ENCODE data around the gene PAK5. TPM values are rescaled to one million over a fixed set of nuclear protein-coding genes. Genes with fewer than 3 reads are reported as not detected.

The PAK5 gene
- under 1 TPM; 0.04 to 0.34 (median 0.24) TPM for total RNA-seq

- peaks cover 0 to 3% (median 0%) of the 10 kb centered on the region in 3 donors for H3K9me3 ChIP-seq
- TF ChIP-seq CTCF (IDR thresholded peaks at IDR 0.05) (no peak), POLR2A (IDR thresholded peaks at IDR 0.05) (no peak)
- H3K4me1 ChIP-seq = peaks cover 6 to 24% (median 10%) of the 10 kb centered on the region in 3 donors
- no peak for DNase-seq
- peak within 1 kb of the TSS; percentile 39 to 61 (median 48) for H3K4me3 ChIP-seq
- no peaks in the 10 kb centered on the region for H3K36me3 ChIP-seq
- WGBS, 2 donors = 15% methylated on average over 8 of the region's 57 CpGs; no CpG with 5 or more reads in 1 of the 2 donors
- intact Hi-C loops (cut with DNase I) = no loop called here
- peaks cover 0 to 39% (median 0%) of the 10 kb centered on the region in 4 donors for H3K27me3 ChIP-seq
- no peak within 1 kb of the TSS for H3K27ac ChIP-seq
Measured at GRCh38 chr20:9838378-9839295, at the start of gene PAK5. Gene PAK5, minus strand, starts transcription at chr20:9839076. Its CDS starts 194,748 bp downstream, at chr20:9644328.

GRCh38 chr20:9887706-9888105, 48.8 kb upstream of the PAK5 start:
- intact Hi-C loops (cut with DNase I) = no loop called here
- Histone ChIP-seq H3K4me1 (no peaks in the 10 kb centered on the region), H3K27ac (no peak overlapping the region), H3K27me3 (no peaks in the 10 kb centered on the region), H3K36me3 (no peaks in the 10 kb centered on the region), H3K9me3 (no peaks in the 10 kb centered on the region), H3K4me3 (no peak overlapping the region)
- no peak for TF ChIP-seq CTCF (IDR thresholded peaks at IDR 0.05)
- no peak for TF ChIP-seq POLR2A (IDR thresholded peaks at IDR 0.05)
- DNase-seq = no peak

GRCh38 chr20:9886227-9886626, 47.4 kb upstream of the PAK5 start:
- TF ChIP-seq CTCF (IDR thresholded peaks at IDR 0.05) = no peak
- TF ChIP-seq POLR2A (IDR thresholded peaks at IDR 0.05) = no peak
- intact Hi-C loops (cut with DNase I) = no loop called here
- no peaks in the 10 kb centered on the region for H3K4me1 ChIP-seq
- H3K36me3 ChIP-seq = no peaks in the 10 kb centered on the region
- no peak overlapping the region for H3K27ac ChIP-seq
- 40 to 64% methylated on average over 1 of the region's 1 CpG for WGBS, 2 donors
- H3K27me3 ChIP-seq = no peaks in the 10 kb centered on the region
- no peak overlapping the region for H3K4me3 ChIP-seq
- DNase-seq = no peak
- no peaks in the 10 kb centered on the region for H3K9me3 ChIP-seq

GRCh38 chr20:9884666-9885065, 45.8 kb upstream of the PAK5 start:
- DNase-seq = no peak
- no peaks in the 10 kb centered on the region for H3K36me3 ChIP-seq
- intact Hi-C loops (cut with DNase I) = no loop called here
- H3K4me1 ChIP-seq = no peaks in the 10 kb centered on the region
- TF ChIP-seq POLR2A (IDR thresholded peaks at IDR 0.05) = no peak
- peak in 1 of 6 experiments; percentile 3 for TF ChIP-seq CTCF (IDR thresholded peaks at IDR 0.05)
- H3K9me3 ChIP-seq = no peaks in the 10 kb centered on the region
- whole genome bisulfite sequencing, 2 donors = 13 to 37% methylated on average over 2 of the region's 2 CpGs
- H3K27me3 ChIP-seq = no peaks in the 10 kb centered on the region
- no peak overlapping the region for H3K4me3 ChIP-seq
- no peak overlapping the region for H3K27ac ChIP-seq

- no peaks in the 10 kb centered on the region for H3K27me3 ChIP-seq
- intact Hi-C loops (cut with DNase I) = no loop called here
- no peaks in the 10 kb centered on the region for H3K36me3 ChIP-seq
- no peak overlapping the region for H3K4me3 ChIP-seq
- H3K9me3 ChIP-seq = no peaks in the 10 kb centered on the region
- no peak overlapping the region for H3K27ac ChIP-seq
- 35 to 42% methylated on average over 1 of the region's 1 CpG for WGBS, 2 donors
- DNase-seq = no peak
- TF ChIP-seq POLR2A (IDR thresholded peaks at IDR 0.05) (no peak), CTCF (IDR thresholded peaks at IDR 0.05) (peak in 1 of 6 experiments; percentile 26)
- no peaks in the 10 kb centered on the region for H3K4me1 ChIP-seq
Measured at GRCh38 chr20:9884061-9884460, 45.2 kb upstream of the PAK5 start.

Data from esophagus squamous epithelium (tissue), 5 donors.